ENCODE data around the gene C6orf62. TPM values are rescaled to one million over a fixed set of nuclear protein-coding genes. Genes with fewer than 3 reads are reported as not detected.
A peak's percentile ranks its signal among the peaks of the same experiment; 100 is the strongest.

C6orf62 gene
- polyA plus RNA-seq, 3 donors, result 45.5 to 78.8 (median 55.4) TPM

DNA sequence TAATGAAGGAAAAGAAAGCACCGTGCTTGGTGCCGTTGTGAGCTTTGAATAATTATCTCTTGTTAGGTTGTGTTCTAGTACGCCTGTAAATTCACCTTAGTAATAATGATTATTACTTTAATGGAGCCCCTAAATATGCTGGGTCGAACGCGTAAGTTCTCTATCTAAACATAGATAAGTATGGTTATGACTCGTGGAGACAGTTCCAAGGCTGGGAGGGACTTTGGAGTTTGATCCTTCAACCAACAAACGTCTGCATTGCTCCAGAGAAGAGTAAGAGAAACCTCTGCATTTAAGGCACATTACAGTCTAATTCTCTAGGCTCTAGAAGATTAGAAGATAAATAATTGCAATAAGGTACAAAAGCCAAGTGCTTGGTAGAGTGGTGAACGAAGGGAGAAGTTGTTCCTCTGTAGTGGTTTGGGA lies 51.6 kb downstream of the C6orf62 start:
- Histone ChIP-seq H3K9me3 (replicated peaks in 1 of 2; ENCODE audit: control insufficient read depth in 1 of 2, insufficient read depth in 1 of 2, low read length in 2 of 2) (peaks cover 0 to 9% of the 10 kb centered on the region in 2 donors), H4K20me1 (ENCODE audit: insufficient read depth, low read length) (peaks cover 5% of the 10 kb centered on the region), H3K4me1 (ENCODE audit: control insufficient read depth in 1 of 2, insufficient read depth in 2 of 2, low read length in 2 of 2) (peaks cover 21 to 29% of the 10 kb centered on the region in 2 donors), H3K36me3 (replicated peaks in 1 of 2; ENCODE audit: control insufficient read depth in 1 of 2, insufficient read depth in 2 of 2, low read length in 2 of 2) (peaks cover 18 to 21% of the 10 kb centered on the region in 2 donors), H3K4me2 (replicated peaks; ENCODE audit: extremely low read depth, low read length, poor library complexity, severe bottlenecking) (peak overlapping the region; percentile 83), H3K9ac (ENCODE audit: insufficient read depth, low read length, poor library complexity, severe bottlenecking) (peak overlapping the region; percentile 81), H3K4me3 (replicated peaks in 1 of 3; ENCODE audit: low read depth in 2 of 3, low read length in 3 of 3) (peak overlapping the region; percentile 79 to 99 (median 90)), H2AFZ (ENCODE audit: insufficient read depth, low read depth, low read length, poor library complexity, severe bottlenecking) (peak overlapping the region; percentile 91), H3K27me3 (ENCODE audit: control insufficient read depth in 2 of 2, insufficient read depth in 2 of 2, low read length in 2 of 2) (no peaks in the 10 kb centered on the region), H3K79me2 (ENCODE audit: insufficient read depth, low read length) (peaks cover 49% of the 10 kb centered on the region), H3K27ac (ENCODE audit: low read depth in 1 of 2, low read length in 2 of 2) (peak overlapping the region; percentile 91 to 94)
- DNase-seq, result peak in 1 of 3 donors; percentile 16
- WGBS (ENCODE audit: insufficient coverage), result 0% methylated on average over 1 of the region's 9 CpGs
- Mint-ChIP-seq H3K27me3 (ENCODE audit: low read depth in 3 of 3) (peaks cover 0 to 3% (median 0%) of the 10 kb centered on the region in 3 donors), H3K4me1 (peaks cover 40% of the 10 kb centered on the region), H3K4me3 (peak overlapping the region; percentile 96 to 98), H3K36me3 (peaks cover 22 to 28% of the 10 kb centered on the region in 2 donors), H3K9me3 (peaks cover 3 to 22% (median 14%) of the 10 kb centered on the region in 7 donors), H3K27ac (peak overlapping the region; percentile 94 to 99 (median 98))
- TF ChIP-seq CTCF (IDR thresholded peaks at IDR 0.05), result peak; percentile 23
- intact Hi-C loops (cut with micrococcal nuclease), result loop anchor here (2.0 to 10.0 kb wide), 2 partner anchors 57 to 107 kb away; partner anchors contain the start of gene GMNN (in 1 of the 2)

DNA sequence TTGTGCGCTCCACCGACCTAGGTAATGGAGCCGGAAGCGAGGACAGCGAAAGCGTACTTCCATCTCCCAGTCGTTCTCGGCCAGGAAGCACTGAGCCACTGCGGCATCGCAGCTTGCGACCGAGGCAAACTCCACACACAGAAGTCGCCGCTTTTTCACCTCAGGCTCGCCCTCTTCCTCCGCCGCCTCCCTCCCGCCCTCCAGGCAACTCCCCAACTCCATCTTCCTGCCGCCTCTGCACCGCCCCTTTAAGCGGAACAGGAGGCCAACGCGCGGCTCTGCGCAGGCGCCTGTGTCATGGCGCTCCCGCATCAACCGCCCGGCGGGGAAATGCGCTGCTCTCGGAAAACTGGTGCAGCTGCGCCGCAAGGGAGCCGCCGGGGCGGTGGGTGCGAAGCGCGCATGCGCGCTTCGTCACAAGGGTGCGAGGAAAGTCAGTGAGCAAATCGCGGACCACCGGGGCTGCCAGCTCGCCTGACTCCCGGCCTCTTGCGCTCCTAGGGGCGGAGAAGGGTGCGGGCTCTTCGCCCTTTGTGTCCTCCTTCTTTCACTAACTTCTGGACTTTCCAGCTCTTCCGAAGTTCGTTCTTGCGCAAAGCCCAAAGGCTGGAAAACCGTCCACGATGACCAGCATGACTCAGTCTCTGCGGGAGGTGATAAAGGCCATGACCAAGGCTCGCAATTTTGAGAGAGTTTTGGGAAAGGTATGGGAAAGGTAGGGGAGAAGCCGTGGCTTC lies 52.1 kb downstream of the C6orf62 start, which contains the start of the genes ACOT13 and TDP2:
ACOT13 (plus strand) TSS at position 437 of the 737 bp plus-strand sequence; CDS start at position 624, 187 bp downstream.
TDP2 (minus strand) TSS at position 259 of the 737 bp plus-strand sequence; CDS start at position 222, 37 bp downstream.
- Histone ChIP-seq H3K9me3 (replicated peaks in 1 of 2; ENCODE audit: control insufficient read depth in 1 of 2, insufficient read depth in 1 of 2, low read length in 2 of 2) (peaks cover 0 to 9% of the 10 kb centered on the region in 2 donors), H3K4me2 (replicated peaks; ENCODE audit: extremely low read depth, low read length, poor library complexity, severe bottlenecking) (peak within 1 kb of the TSS; percentile 83), H2AFZ (ENCODE audit: insufficient read depth, low read depth, low read length, poor library complexity, severe bottlenecking) (peak within 1 kb of the TSS; percentile 91), H3K27ac (ENCODE audit: low read depth in 1 of 2, low read length in 2 of 2) (peak within 1 kb of the TSS; percentile 91 to 94), H3K27me3 (ENCODE audit: control insufficient read depth in 2 of 2, insufficient read depth in 2 of 2, low read length in 2 of 2) (no peaks in the 10 kb centered on the region), H3K4me3 (replicated peaks in 1 of 3; ENCODE audit: low read depth in 2 of 3, low read length in 3 of 3) (peak within 1 kb of the TSS; percentile 79 to 99 (median 90)), H3K79me2 (ENCODE audit: insufficient read depth, low read length) (peaks cover 49% of the 10 kb centered on the region), H3K9ac (ENCODE audit: insufficient read depth, low read length, poor library complexity, severe bottlenecking) (peak within 1 kb of the TSS; percentile 81), H3K36me3 (replicated peaks in 1 of 2; ENCODE audit: control insufficient read depth in 1 of 2, insufficient read depth in 2 of 2, low read length in 2 of 2) (peaks cover 23 to 27% of the 10 kb centered on the region in 2 donors), H3K4me1 (ENCODE audit: control insufficient read depth in 1 of 2, insufficient read depth in 2 of 2, low read length in 2 of 2) (peaks cover 21 to 29% of the 10 kb centered on the region in 2 donors), H4K20me1 (ENCODE audit: insufficient read depth, low read length) (peaks cover 5% of the 10 kb centered on the region)
- peak; percentile 96 to 99 (median 96) for DNase-seq
- H3K4me3 Mint-ChIP-seq, result peak within 1 kb of the TSS; percentile 96 to 98
- H3K9me3 Mint-ChIP-seq, result peaks cover 0 to 17% (median 11%) of the 10 kb centered on the region in 7 donors
- TF ChIP-seq CTCF (IDR thresholded peaks at IDR 0.05), result peak; percentile 65
- H3K27me3 Mint-ChIP-seq (ENCODE audit: low read depth in 3 of 3), result peaks cover 0 to 2% (median 0%) of the 10 kb centered on the region in 3 donors
- WGBS (ENCODE audit: insufficient coverage), result under 1% methylated on average over 56 of the region's 62 CpGs
- peaks cover 28 to 34% of the 10 kb centered on the region in 2 donors for H3K36me3 Mint-ChIP-seq
- peak within 1 kb of the TSS; percentile 94 to 99 (median 98) for H3K27ac Mint-ChIP-seq
- H3K4me1 Mint-ChIP-seq, result peaks cover 40% of the 10 kb centered on the region
- intact Hi-C loops (cut with micrococcal nuclease), result loop anchor here (2.0 to 10.0 kb wide), 2 partner anchors 58 to 108 kb away; partner anchors contain the start of gene GMNN (in 1 of the 2)
